CD4-positive, alpha-beta T cell (primary cell): ENCODE results near the gene NFIA. TPM values are rescaled to one million over a fixed set of nuclear protein-coding genes. Genes with fewer than 3 reads are reported as not detected.

ENCODE experiments used
- ATAC-seq: fragments of 200-7000 bp; cut with Tn5 transposase; one replicate; pipeline ENCODE4 v1.10.0; 2022; ENCODE audit warnings: mild to moderate bottlenecking; ENCODE audit not compliant: poor library complexity
- CTCF ChIA-PET: fragments of 350-600 bp; sonication (Branson Sonifier 250); formaldehyde crosslinking; loops from one replicate; lab custom pipeline; 2021; ENCODE audit warnings: antibody characterized with exemption, inconsistent platforms; lab: Charles Lee
- POLR2A ChIA-PET: fragments of 350-600 bp; sonication (Branson Sonifier 250); formaldehyde crosslinking; loops from one replicate; lab custom pipeline; 2021; ENCODE audit warnings: antibody characterized with exemption, inconsistent platforms; lab: Charles Lee
- DNase-seq, 14 experiments: peaks; one replicate each; pipeline ENCODE4 v3.0.0-alpha.2; 2013 to 2020; ENCODE audit warnings: mixed read lengths in 2 of 14
- H3K27ac ChIP-seq, 2 donors: one replicate each; pipeline versions ENCODE4 v1.5.1 to v1.7.0; 2013; ENCODE audit warnings: low read length in 2 of 2, low read depth in 1 of 2, mild to moderate bottlenecking in 1 of 2
- H3K27me3 ChIP-seq, 2 experiments: 1 replicate in 1 of 2; 2 replicates in 1 of 2; pipeline versions ENCODE4 v1.6.1 to v1.7.0; 2013; ENCODE audit warnings: low read length in 2 of 2, control low read depth in 1 of 2, mild to moderate bottlenecking in 1 of 2, moderate library complexity in 1 of 2; ENCODE audit not compliant: insufficient read depth in 2 of 2, control insufficient read depth in 1 of 2
- H3K36me3 ChIP-seq: one replicate; pipeline ENCODE4 v1.6.1; 2013; ENCODE audit warnings: low read length, control low read depth; ENCODE audit not compliant: insufficient read depth
- H3K4me1 ChIP-seq: one replicate; pipeline ENCODE4 v1.6.1; 2013; ENCODE audit warnings: low read length, control low read depth; ENCODE audit not compliant: insufficient read depth
- H3K4me3 ChIP-seq: one replicate; pipeline ENCODE4 v1.5.1; 2013; ENCODE audit warnings: mild to moderate bottlenecking, low read length, moderate library complexity
- H3K9me3 ChIP-seq, 2 experiments: 1 replicate in 1 of 2; 2 replicates in 1 of 2; pipeline versions ENCODE4 v1.6.1 to v1.7.0; 2013; ENCODE audit warnings: low read length in 2 of 2, mild to moderate bottlenecking in 2 of 2, control low read depth in 1 of 2, moderate library complexity in 1 of 2; ENCODE audit not compliant: control insufficient read depth in 1 of 2, insufficient read depth in 1 of 2
- H3K27ac Mint-ChIP-seq: one replicate; pipeline ENCODE4 v1.8.0; 2020; ENCODE audit warnings: mixed read lengths
- H3K27me3 Mint-ChIP-seq: one replicate; pipeline ENCODE4 v1.8.0; 2021; ENCODE audit warnings: mixed read lengths
- H3K36me3 Mint-ChIP-seq: one replicate; pipeline ENCODE4 v1.8.0; 2021; ENCODE audit warnings: low read depth, mixed read lengths
- H3K4me1 Mint-ChIP-seq: one replicate; pipeline ENCODE4 v1.8.0; 2021; ENCODE audit warnings: low read depth, mixed read lengths
- H3K4me3 Mint-ChIP-seq: one replicate; pipeline ENCODE4 v1.8.0; 2020; ENCODE audit warnings: mild to moderate bottlenecking, mixed read lengths
- H3K9me3 Mint-ChIP-seq: one replicate; pipeline ENCODE4 v1.8.0; 2020; ENCODE audit warnings: mixed read lengths
- CTCF ChIP-seq: fragments of 200-600 bp; IDR thresholded peaks from one replicate; pipeline ENCODE4 v1.8.0; 2022; ENCODE audit warnings: antibody characterized with exemption, mild to moderate bottlenecking
- intact Hi-C, 2 experiments: fragments of 100-400 bp; cut with DNase I in 1 of 2; cut with micrococcal nuclease in 1 of 2; formaldehyde crosslinking; loops; one replicate each; pipeline versions ENCODE4 v1.15.1 to v1.9.0; 2023 to 2025; cut with DNase I, micrococcal nuclease
- total RNA-seq, 174 experiments: library from RNA in 2 of 174; stranded (reverse) in 2 of 174; gene quantifications; one replicate each; pipeline ENCODE4 v1.2.3 and lab custom pipeline; 2021 to 2026

The NFIA gene
- total RNA-seq, 2 experiments from 2014 or later: 4.8 to 5.9 TPM

DNA sequence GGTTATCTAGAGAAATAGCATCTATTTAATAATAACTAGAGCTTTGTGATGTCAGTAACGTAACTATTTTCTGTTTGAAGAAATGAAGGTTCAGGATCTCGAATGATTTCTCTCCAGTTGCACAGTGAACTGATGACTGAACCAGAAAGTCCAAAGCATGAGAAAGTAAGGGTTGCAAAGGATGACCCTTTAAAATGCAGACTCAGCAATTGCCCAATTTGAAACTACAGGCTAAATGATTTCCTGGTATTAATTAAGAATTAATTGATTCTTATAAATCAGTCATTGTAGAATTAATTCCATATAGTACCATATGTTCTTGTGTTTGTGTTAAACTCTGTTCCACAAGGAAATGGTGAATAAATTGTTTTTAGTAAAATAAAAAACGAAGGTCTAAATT is 318.6 kb downstream of the NFIA start:
- POLR2A ChIA-PET: no interaction called here
- intact Hi-C loops: no loop called here
- Mint-ChIP-seq H3K36me3 (no peaks in the 10 kb centered on the region), H3K4me3 (no peak overlapping the region), H3K27me3 (no peaks in the 10 kb centered on the region), H3K4me1 (no peaks in the 10 kb centered on the region), H3K9me3 (no peaks in the 10 kb centered on the region), H3K27ac (no peak overlapping the region)
- Histone ChIP-seq H3K4me3 (no peak overlapping the region), H3K36me3 (no peaks in the 10 kb centered on the region), H3K4me1 (no peaks in the 10 kb centered on the region), H3K27ac (no peak overlapping the region), H3K9me3 (no peaks in the 10 kb centered on the region), H3K27me3 (no peaks in the 10 kb centered on the region)
- DNase-seq (no peak), ATAC-seq (no peak)
- CTCF ChIA-PET: no interaction called here
- TF ChIP-seq CTCF: no peak

- TF ChIP-seq CTCF: no peak
- Mint-ChIP-seq H3K4me3 (no peak overlapping the region), H3K9me3 (no peaks in the 10 kb centered on the region), H3K36me3 (peaks cover 16% of the 10 kb centered on the region), H3K27me3 (no peaks in the 10 kb centered on the region), H3K4me1 (no peaks in the 10 kb centered on the region), H3K27ac (no peak overlapping the region)
- no peaks in the 10 kb centered on the region for H3K27me3 ChIP-seq
- ATAC-seq (no peak), DNase-seq (no peak)
- H3K9me3 ChIP-seq: no peaks in the 10 kb centered on the region
- no peaks in the 10 kb centered on the region for H3K4me1 ChIP-seq
- H3K27ac ChIP-seq: no peak overlapping the region
- CTCF ChIA-PET: no interaction called here
- POLR2A ChIA-PET: no interaction called here
- no peak overlapping the region for H3K4me3 ChIP-seq
- H3K36me3 ChIP-seq: no peaks in the 10 kb centered on the region
- intact Hi-C loops: no loop called here
Observed at GRCh38 chr1:61403679-61404596, 321.6 kb downstream of the NFIA start.

DNA sequence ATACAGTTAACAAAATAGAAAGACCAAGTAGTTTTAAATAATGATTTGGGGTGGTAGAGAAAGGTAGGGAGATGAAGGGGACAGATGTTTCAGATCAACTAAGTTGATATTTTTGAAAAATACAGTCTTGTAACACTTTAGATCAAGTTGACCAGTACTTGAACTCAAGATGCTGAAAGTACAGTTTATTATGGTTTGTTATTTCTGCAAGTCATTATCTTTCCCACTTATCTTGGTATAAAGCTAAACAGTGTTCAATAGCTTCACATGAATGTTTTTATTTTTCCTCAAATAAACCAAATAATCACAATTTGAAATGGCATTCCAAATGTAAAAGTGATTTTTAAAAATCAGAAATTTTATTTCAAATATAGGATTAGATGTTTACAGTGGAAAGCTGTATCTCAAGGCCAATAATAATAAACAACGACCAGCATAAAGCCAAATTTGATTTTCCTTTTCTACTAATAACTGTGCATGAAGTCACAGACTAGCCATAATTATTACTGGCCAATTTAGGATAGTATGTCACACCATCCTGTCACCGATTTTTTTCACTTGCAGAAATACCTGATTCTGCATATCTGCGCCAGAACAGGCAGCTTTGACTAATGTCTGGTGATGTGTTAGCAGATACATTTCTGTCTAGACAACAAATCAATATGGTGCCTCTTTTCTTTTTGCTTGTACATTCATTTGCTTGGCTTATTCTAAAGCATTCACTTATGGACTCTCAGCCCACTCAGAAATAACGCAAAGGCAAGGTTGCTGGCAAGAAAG is 322.4 kb downstream of the NFIA start:
- Mint-ChIP-seq H3K9me3 (no peaks in the 10 kb centered on the region), H3K4me1 (no peaks in the 10 kb centered on the region), H3K27me3 (no peaks in the 10 kb centered on the region), H3K36me3 (peaks cover 16% of the 10 kb centered on the region), H3K4me3 (no peak overlapping the region), H3K27ac (no peak overlapping the region)
- ChIA-PET POLR2A (no interaction called here), CTCF (no interaction called here)
- Histone ChIP-seq H3K4me1 (no peaks in the 10 kb centered on the region), H3K9me3 (no peaks in the 10 kb centered on the region), H3K4me3 (no peak overlapping the region), H3K27ac (no peak overlapping the region), H3K27me3 (no peaks in the 10 kb centered on the region), H3K36me3 (no peaks in the 10 kb centered on the region)
- intact Hi-C loops: no loop called here
- no peak for DNase-seq
- no peak for ATAC-seq
- no peak for TF ChIP-seq CTCF
